ENCODE data around the gene ABHD2. TPM values are rescaled to one million over a fixed set of nuclear protein-coding genes. Genes with fewer than 3 reads are reported as not detected.
"Not testable (repeated sequence)": the region's sequence is repeated elsewhere in the genome, so short reads cannot be mapped to it uniquely, and the experiment has no call there.

ABHD2 gene, protein sequence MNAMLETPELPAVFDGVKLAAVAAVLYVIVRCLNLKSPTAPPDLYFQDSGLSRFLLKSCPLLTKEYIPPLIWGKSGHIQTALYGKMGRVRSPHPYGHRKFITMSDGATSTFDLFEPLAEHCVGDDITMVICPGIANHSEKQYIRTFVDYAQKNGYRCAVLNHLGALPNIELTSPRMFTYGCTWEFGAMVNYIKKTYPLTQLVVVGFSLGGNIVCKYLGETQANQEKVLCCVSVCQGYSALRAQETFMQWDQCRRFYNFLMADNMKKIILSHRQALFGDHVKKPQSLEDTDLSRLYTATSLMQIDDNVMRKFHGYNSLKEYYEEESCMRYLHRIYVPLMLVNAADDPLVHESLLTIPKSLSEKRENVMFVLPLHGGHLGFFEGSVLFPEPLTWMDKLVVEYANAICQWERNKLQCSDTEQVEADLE
- total RNA-seq = 51.7 and 75.6 TPM in 2 replicates

DNA sequence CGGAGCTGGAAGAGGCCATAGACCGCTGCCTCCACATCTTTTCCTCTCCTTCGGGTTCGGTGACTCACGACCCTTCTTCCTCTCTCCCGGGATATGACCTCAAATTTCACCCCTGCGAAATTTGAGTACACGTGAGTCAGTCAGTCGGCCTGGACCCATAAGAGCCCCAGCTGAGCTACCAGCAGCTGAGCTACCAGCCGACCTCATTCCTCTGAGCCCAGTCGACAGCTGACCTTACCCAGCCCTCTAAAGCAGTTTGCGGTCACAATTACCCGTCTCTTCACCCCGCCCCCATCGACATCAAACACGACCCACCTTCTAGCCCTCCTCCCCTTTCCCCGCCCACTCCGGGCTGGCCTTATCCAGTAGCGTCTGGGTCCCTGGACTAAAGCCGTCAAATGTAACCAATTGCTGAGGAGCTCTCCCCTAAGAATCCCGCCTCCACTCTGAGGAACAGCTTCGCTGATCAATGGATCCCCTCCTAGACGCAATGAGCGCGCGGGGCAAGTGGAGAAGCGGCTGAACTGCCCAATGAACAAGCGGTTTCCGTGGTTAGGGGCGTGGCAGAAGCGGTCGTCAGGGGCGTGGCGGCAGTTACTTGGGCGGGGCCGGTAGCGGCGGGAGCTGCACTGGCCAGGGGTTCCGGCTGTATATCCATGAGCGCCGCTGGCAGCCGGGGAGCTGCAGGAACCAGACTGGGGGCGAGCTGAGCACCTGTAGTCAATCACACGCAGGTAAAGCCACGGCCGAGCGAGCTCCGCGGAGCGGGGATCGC is at the start of gene ABHD2:
Gene ABHD2 (plus strand): TSS at position 627 of the 775 bp plus-strand sequence. CDS start 27,872 bp downstream, outside the sequence.
- DNase-seq = peak; percentile 100

DNA sequence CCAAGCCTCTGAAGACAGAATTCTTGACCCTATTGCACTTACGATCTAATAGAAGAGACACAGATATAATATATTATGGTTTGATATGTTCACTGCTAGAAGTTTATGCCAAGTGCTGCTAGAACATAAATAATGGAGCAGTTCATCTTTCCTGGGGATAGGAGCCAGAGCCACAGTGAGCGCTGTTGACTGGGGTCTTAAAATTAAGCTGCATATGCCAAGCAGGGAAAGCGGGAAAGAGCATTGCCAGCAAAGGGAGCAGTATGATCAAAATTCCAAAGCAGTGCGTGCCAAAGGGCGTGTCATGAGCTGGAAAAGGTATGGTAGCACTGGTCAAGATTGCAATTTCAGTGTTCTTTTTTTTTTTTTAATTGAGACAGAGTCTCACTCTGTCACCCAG is 49.1 kb upstream of the ABHD2 start:
- no peak for DNase-seq

GRCh38 chr15:89041507-89041906 is 46.7 kb upstream of the ABHD2 start:
- DNase-seq = no peak

DNA sequence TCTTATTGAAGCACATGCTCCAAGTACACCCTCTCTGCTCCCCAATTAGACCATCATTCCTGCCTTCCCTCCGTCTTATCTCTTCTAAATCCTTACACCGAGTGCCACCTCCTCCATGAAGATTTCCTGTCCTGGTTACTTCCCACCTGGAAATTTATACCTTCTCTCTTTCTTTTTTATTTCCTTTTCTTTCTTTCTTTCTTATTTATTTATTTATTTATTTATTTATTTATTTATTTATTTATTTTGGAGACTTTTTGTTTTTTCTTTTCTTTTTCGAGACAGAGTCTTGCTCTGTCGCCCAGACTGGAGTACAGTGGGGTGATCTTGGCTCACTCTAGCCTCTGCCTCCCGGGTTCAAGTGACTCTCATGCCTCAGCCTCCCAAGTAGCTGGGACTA is 45.9 kb upstream of the ABHD2 start:
- DNase-seq = no peak

DNA sequence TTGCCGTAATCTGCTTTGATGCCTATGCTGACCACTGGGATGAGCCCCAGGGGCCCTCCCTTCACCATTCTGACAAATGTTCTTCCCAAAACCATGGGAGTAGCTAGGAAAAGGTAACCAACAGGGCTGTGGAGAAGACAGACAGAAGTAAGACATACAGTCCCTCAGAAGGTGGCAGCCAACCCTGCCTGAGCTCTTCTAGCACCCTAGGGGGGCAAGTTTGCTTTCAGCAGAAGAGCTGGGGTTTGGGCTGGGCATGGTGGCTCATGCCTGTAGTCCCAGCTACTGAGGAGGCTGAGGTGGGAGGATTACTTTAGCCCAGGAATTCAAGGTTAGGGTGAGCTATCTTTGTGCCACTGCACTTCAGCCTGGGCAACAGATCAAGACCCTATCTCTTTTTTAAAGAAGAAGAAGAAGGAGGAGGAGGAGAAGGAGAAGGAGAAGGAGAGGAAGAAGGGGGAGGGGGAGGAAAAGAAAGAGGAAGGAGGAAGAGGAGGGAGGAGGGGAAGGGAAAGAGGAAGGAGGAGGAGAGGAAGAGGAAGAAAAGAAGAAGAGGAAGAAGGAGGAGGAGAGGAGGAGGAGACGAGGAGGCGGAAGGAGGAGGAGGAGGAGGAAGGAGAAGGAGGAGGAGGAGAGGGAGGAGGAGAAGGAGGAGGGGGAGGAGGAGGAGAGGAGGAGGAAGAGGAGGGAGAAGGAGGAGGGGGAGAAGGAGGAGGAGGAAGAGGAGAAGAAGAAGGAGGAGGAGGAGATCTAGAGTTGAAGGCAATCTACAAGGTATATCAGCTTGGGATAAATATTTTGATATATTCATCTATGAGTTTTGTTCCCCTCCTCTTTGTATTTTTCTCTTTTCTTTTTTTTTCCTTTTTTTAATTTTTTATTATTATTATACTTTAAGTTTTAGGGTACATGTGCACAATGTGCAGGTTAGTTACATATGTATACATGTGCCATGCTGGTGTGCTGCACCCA is 44.9 kb upstream of the ABHD2 start:
- DNase-seq = no peak

- not testable (repeated sequence) for DNase-seq
These were observed 39.1 kb upstream of the ABHD2 start for GRCh38 chr15:89049016-89049666.

GRCh38 chr15:89051875-89052274 is 36.4 kb upstream of the ABHD2 start:
- DNase-seq = peak; percentile 54

DNA sequence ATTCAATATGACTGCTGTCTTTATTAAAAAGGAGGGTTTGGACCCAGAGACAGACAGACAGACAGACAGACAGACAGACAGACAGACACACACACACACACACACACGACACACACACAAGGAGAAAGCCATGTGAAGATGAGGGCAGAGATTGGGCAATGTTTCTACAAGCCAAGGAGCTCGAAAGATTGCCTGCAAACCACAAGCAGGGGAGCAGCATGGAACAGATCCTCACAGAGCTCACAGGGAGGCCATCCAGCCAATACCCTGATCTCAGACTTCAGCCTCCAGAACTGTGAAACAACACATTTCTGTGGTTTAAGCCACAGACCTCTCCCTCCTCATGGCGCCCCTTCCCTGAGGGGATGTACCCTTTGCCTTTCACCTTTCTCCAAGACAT is 35.8 kb upstream of the ABHD2 start:
- DNase-seq = no peak

DNA sequence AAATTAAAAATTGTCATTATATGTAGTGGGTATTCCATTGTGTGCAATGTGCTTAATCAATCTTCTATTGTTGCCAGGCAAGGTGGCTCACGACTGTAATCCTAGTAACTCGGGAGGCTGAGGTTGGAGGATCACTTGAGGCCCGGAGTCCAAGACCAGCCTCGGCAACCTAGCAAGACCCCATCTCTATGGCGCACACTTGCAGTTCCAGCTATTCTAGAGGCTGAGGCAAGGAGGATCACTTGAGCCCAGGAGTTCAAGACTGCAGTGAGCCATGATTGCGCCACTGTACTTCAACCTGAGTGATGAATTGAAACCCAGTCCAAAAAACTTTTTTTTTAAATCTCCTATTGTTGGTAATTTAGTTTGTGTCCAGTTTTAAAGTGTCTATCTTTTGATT is 33.4 kb upstream of the ABHD2 start:
- DNase-seq = no peak

DNA sequence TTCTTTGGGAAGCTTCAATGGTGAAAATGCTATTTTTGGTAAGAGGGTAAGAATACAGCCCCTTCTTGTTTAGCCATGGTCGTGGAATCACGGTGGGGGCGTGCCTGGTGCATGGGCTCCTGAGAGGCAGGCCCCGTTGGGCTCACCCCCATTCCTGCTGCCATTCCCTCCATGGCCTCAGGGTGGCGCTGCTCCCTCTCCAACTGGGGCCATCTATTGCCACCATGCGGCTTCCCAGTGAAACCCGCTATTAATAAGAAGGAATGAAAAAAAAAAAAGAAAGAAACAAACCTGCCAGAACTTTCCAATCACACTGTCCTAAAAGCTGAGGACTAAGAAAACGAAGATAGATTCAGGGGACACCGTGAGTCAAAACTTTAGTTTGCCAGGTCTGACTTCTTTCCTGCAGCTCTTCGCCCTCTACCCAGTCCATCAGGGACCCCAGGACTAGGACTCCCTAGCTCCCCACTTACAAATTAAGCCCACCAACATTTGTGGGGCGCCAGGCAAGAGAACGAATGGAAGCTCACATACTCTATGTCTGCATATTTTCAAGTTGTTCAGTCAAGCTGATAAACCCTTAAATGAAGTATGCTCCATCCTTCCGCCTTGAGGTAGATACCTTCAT is 30.6 kb upstream of the ABHD2 start:
- DNase-seq = peak; percentile 84

GRCh38 chr15:89058376-89058775 is 29.9 kb upstream of the ABHD2 start:
- DNase-seq = no peak

GRCh38 chr15:89058876-89059405 is 29.3 kb upstream of the ABHD2 start:
- DNase-seq = no peak

DNA sequence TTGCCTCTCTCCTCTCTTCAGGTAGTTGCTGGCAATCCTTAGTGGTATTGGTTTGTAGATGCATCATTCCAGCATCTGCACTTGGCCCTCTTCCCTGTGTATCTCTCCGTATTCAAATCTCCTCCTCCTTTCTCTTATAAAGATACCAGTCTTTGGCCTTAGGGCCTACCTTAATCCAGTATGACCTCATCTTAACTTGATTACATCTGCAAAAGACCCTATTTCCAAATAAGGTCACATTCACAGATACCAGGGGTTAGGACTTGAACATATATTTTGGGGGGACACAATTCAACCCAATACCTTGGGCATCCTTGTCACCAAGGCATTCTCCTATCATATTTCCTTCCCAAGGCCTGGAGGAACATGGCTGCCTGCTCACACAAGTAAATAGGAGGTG is 22.0 kb upstream of the ABHD2 start:
- DNase-seq = no peak

DNA sequence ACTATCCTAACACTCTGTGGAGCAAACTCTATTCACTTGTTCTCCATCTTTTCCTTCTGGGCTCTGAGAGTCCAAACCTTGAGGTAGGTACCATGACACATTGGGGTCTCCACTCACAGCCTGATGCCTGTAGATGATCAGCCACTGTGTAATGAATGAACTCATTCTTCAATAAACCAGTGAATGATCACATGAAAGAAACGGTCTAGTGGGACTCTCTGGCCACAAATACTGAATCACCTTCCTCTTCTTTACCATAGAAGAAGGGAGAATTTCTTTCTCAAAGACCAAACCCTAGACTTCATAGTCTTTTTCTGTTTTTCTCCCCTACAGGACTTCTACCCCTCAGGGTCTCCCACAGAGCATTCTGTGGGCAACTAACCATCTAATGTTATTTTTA is 20.5 kb upstream of the ABHD2 start:
- DNase-seq = no peak

DNA sequence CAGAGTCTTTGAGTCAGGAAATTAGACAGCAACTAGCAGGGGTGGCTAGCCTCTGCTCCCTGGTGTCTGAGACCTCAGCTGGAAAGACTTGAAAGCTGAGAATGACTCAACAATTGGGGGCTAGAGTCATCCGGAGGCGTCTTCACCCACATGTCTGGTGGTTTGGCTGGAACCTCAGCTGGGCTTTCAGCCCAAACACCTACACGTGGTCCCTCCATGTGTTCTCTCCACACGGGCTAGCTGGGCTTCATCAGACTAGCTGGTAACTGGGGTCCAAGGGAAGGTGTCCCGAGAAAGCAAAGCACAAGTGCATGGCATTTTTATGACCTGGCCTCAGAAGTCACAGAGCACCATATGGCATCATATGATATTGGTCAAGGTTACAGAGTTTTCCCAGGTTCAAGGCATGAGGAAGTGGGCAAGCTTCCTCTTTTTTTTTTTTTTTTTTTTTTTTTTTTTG is 19.9 kb upstream of the ABHD2 start:
- no peak for DNase-seq

DNA sequence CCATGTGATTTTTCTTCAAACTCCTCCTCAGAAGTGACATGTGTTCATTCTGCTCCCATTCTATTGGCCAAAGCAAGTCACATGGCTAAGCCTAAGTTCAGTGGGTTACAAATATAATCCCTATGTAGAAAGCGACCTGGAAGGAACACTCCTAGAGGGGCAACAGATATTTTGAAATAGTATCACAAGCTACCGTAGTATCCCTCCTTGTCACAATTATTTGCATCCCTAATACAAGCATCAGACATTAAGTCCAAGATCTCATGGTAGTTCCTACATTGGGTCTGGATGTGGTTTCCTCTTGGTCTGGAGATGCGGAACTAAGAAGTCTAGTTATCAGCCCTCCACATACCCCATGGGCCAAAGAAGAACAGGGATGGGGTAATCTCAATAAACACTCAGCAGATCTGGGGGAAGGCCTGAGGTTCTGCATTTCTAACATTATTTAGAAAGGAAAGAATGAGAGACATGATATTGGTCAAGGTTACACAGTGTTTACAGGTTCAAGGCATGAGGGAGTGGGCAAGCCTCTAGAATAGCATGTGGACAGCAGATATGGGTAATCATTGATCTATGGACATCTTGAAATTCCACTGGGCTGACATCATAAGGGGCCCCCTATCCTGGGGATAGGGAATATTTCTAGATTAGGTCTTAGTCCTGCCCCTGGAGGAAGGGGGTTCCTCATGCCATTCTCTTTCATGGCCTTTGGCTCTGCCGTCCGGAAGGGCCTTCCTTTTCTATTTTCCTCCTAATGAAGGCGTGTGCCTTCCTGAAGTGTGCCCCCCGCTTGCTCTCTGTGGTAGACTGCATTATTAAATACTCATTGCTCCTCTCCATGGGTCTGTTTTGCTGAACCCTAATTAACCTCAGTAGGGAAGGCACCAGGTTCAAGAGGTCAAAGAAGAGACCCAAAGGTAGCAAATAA is 17.8 kb upstream of the ABHD2 start:
- DNase-seq = no peak

DNA sequence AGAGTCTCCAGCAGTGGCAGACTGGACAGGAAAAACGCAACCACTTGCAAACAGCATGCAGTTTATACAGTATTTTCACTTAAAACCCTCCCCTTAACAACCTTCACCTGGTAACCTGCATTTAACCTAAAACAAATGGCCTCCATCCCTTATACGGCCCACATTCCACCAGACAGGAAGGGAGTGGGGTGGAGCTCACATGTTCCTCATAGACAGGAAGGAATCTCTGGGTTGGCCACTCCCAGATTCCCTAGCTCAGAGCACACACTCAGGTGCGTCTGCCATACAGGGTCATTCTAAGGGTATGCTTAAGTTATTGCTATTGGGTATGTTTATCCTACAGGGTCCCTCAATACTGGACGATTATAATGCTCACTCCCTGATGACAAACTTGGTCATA is 16.8 kb upstream of the ABHD2 start:
- no peak for DNase-seq

GRCh38 chr15:89072277-89072869 is 15.9 kb upstream of the ABHD2 start:
- no peak for DNase-seq

DNA sequence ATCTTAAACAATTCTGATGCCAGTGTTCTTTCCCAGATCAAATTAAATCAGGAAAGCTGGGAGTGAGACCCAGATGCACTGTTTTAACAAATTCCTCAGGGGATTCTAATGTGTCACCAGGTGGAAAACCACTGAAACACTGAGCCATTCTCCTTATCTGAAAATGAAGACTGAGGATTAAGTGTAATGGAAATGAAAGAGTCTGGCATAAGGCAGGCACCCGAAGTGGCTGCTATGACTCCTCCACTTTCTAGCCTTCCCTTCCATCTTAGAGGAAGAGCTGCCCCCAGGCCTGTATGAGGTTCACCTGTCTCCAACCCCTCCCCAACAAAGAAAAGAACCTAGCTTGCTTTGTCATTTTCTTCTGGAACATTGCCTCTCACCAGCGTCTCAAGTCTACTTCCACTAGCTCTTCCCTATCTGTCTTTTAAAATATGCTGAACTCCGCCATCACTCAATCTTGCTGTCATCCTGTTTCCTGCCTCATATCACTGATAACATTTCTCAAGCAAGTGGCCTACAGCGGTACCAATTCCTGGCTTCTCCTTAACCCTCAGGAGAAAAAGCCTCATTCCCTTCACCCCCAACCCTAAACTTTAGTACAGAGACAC is 13.7 kb upstream of the ABHD2 start:
- no peak for DNase-seq

Measured in dermis blood vessel endothelial cell (primary cell).